Activated T-cell treated with anti-CD3 and anti-CD28 coated beads for 24 hours (primary cell): ENCODE measurements around the gene ADGRG1.
"Not testable (repeated sequence)": the region's sequence is repeated elsewhere in the genome, so short reads cannot be mapped to it uniquely, and the experiment has no call there.

Source experiments
- DNase-seq: peaks from one replicate; pipeline ENCODE4 v3.0.0-alpha.2; 2020; ENCODE audit warnings: low read depth

The ADGRG1 gene

DNA sequence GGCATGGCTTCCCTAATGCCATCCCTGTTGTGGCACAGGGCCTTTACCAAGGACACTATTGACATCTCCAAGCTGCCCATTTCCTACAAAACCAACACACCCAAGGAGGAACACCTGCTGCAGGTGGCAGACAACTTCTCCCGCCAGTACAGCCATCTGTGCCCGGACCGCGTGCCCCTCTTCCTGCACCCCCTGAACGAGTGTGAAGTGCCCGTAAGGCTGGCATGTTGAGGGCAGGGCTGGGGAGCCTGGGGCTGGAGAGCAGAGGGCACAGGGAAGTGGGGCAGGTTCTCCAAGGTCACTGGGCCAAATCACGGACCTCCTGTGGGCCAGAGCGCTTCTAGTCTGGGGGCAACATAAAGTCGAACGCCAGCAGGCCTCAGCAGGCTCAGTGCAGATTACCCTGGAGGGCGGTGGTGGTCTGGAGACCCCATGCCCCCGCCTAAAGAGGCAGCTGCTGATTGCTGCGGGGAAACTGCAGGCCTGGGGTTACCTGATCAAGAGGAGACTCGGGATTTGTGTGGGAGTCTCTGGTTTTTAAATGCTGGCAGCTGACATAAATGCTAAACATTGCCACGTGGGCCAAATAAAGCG lies 70.5 kb downstream of the ADGRG1 start:
- DNase-seq: no peak

DNA sequence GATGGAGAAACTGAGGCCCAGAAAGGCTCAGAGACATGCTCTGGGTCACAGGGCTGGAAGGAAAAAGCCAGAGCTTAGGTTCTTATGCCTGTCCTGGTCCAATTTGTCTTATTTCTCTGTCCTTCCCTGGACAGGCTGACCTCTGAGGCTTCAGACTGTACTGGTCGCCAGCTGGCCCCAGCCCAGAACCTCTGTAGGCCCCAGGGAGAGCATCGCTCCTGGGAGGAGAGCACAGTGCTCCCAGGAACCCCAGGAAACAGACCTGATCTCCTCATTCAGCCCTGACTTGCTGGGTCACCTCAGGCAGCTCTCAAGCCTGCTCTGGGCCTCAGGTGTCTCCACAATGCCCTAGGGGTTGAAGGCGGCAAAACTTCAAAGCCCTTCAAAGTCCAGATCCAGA lies 71.1 kb downstream of the ADGRG1 start:
- DNase-seq: no peak

DNA sequence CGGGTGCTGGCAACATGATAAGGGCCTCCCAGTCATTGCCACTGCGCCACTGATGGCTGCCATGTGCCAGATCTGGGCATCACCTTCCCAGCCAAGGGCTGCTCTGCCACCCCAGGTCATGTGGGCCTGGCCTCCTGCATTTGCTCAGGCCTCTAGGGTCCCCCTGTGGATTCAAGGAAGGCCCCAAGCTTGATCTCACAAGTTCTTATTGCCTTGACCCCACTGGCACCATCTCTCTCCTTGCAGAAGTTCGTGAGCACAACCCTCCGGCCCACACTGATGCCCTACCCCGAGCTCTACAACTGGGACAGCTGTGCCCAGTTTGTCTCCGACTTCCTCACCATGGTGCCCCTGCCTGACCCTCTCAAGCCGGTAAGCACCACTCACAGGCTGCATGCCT lies 71.5 kb downstream of the ADGRG1 start:
- no peak for DNase-seq

DNA sequence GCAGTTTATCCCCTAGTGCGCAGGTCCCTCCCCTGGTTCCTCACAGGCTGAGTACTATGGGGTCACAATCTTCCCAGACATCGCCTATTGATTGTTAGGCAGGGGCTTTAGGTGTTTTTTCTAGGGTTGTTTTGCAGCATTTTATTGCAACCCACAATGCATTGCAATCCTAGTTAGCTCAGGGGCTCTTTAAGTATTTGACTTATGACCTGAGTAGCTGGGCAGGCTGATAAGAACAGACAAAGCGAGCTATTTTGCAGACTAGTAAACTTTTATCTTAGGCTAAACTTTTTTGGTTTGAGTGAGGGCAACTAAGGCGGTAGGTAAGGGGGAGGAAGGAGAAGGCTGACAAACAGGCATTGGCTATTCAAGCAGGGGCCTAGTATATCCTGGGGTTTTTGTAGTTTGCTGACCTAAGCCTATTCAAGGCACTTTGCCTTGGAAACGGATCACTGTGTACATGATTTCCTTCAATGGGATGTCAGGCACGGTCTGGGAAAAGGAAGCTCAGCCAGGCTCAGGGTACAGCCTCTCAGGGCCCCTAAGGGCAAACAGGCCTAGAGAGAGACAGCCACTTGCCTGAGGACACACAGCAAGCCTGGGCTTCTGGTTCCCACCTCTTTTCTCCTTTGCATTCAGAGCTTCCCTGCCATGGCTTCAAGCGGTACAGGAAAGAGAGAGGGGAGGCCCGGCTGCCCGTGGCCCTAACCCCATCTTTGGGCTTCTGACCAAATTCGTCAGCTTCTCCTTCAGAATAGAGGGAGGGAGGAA lies 72.5 kb downstream of the ADGRG1 start:
- no peak for DNase-seq

DNA sequence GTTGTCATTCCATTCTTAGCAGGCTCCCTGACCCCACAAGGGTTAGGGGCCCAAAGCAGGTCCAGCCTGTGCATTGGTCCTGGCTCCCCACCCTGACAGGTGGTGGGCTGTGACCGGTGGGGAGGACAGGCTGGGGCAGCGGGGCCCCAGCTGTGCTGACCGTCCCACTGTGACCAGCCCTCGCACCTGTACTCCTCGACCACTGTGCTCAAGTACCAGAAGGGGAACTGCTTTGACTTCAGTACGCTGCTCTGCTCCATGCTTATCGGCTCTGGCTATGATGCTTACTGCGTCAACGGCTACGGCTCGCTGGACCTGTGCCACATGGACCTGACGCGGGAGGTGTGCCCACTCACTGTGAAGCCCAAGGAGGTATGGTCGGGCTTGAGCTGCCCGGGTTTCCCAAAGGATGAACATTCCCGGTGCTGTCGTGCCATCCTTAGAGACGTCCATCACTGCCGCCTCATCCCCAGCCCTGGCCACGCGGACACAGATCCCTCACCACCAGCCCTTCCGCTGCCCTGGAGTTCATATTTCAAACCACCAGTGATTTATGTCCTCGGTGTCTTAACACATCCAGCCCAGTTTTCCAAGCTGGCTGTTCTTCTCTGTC lies 73.4 kb downstream of the ADGRG1 start:
- DNase-seq: no peak

DNA sequence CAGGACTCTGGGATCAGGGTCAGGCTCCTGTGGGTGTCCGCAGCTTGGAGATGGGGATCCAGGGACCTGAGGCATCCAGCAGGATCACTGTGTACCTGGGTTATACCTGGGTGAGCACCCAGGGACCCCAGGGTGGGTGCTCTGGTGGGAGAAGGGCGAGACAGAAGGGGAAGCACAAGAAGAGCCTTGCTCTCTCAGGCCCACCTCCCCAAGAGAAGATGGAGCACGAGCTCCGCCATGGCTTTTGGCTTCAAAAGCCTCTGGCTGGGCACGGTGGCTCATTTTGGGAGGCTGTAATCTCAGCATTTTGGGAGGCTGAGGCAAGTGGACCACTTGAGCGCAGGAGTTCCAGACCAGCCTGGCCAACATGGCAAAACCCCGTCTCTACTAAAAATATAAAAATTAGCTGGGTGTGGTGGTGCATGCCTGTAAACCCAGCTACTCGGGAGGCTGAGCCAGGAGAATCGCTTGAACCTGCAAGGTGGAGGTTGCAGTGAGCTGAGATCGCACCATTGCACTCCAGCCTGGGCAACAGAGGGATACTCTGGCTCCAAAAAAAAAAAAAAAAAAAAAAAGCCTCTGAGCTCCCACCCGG lies 75.1 kb downstream of the ADGRG1 start:
- DNase-seq: no peak

DNA sequence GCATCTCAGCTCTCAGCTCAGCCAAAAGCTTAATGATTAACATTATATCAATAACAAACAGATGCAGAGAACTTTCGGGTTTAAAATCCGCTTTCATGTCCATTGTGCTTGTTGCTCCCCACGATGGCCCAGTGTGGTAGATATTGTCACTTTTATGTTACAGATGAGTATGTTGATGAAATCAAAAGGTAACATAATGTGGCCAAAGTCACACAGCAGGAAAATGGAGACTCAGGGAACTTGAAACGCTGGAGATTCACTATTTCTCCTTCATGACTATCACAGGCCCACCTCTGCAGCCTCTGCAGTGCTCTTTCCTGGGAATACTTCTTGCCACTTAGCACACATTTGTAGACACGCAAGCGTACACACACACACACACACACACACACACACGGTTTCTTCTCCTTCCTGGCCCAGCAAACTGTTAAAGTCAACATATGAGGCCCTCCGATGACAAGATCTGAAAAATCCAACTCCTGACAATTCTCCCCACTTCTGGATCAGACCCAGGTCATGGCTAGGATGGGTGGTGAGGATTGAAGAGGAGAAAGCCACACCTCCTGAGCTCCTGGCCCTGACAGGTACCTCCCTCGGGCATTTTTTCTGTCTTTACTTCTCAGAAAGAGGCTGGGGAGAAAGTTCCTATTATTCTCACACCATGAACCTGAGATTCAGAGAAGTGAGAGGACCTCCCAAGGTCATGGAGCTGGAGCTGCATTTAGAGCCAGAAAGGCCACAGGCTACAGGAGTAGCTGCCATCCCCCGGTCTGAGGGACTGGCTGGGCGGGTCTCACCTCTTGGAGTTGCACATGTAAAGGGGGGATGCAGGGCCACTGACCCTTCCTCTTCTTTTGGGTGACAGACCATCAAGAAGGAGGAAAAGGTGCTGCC lies 75.8 kb downstream of the ADGRG1 start:
- no peak for DNase-seq

DNA sequence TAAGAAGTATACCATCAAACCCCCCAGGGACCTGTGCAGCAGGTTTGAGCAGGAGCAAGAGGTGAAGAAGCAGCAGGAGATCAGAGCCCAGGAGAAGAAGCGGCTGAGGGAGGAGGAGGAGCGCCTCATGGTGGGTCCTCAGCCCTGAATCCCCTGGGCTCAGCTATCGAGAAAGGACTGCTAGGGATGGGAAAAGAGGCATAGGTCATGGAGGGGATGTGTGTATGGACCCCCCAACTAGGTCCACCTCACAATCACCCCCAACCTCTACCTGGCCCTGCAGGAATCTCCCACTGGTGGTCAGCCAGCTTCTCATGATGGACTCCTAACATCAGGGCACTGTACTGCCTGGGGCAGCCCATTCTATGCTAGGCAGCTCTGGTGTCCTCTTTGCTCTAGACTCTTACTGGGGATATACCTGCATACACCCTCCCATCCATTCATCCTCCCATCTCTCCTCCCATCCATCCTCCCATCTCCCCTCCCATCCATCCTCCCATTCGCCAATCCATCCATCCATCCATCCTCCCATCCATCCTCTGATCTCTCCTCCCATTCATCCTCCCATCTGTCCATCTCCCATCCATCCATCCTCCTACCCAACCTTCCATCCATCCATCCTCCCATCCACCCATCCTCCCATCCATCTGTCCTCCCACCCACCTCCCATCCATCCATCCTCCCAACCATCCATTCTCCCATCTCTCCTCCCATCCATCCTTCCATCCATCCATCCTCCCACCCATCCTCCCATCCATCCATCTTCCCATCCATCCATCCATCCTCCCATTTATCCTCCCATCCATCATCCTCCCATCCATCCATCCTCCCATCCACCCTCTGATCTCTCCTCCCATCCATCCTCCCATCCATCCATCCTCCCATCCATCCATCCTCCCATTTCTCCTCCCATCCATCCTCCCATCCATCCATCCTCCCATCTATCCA lies 76.7 kb downstream of the ADGRG1 start:
- no peak for DNase-seq

DNA sequence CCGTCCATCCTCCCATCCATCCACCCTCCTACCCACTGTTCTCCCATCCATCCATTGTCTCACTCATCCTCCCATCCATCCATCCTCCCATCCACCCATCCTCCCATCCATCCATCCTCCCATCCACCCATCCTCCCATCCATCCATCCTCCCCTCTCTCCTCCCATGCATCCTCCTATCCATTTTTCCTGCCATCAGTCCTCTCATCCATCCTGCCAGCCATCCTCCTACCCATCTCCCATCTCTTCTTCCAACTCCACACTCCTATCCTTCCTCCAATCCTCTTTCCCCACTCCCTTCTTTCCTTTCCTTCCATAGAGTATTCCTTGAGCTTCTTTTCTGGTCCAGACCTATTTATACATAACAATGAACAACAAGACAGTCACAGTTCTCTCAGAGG lies 78.3 kb downstream of the ADGRG1 start:
- DNase-seq: no peak

DNA sequence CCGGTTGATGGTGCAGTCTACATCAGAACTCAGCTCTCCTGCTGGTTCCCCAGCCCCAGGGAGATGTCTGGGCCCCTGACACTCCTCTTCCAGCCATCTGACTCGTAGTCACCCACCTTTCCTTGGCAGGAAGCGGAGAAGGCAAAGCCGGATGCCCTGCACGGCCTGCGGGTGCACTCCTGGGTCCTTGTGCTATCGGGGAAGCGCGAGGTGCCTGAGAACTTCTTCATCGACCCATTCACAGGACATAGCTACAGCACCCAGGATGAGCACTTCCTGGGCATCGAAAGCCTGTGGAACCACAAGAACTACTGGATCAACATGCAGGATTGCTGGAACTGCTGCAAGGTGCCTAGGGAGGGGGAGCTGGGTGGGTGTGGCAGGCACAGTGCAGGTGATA lies 78.9 kb downstream of the ADGRG1 start:
- DNase-seq: no peak

DNA sequence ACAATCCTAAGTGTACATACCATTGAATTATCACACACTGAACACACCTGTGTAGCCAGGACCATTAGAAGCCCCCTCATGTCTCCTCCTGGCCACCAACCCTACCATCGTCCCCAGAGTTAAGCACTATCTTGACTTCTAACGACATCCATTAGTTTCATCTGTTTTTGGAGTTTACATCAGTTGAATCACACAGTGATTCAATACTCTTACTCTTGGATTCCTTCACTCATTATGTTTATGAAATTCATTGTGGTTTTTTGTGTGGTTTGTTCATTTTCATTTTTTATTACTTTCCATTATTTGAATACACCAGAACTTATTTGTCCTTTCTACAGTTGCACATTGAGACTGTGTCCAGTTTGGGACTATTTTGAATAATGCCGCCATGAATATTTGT lies 79.7 kb downstream of the ADGRG1 start:
- DNase-seq: no peak

DNA sequence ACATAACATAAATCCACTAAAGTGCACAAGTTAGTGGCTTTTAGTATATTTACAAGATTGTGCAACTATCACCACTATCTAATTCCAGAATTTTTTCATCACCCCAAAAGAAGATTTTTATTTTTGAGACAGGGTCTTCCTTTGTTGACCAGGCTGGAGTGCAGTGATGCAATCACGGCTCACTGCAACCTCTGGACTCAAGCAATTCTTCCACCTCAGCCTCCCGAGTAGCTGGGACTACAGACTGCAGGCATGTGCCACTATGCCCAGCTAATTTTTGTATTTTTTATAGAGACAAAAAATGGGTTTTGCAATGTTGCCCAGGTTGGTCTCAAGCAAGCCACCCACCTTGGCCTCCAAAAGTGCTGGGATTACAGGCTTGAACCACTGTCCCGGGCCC lies 81.2 kb downstream of the ADGRG1 start:
- no peak for DNase-seq

DNA sequence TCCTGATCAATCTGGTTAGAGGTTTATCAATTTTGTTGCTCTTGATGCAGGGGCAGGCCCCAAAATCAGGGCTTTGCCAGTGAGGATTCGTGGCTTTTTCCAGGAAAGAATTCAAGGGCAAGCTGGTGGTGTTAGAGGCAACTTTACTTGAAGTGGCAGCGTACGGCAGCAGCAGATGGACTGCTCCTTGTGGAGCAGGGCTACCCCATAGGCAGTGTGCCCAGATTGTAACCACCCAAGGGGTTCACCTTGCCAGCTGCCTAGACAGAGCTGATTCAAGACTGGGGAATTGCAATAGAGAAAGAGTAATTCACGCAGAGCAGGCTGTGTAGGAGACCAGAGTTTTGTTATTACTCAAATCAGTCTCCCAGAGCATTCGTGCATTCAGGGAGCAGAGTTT lies 82.9 kb downstream of the ADGRG1 start:
- DNase-seq: no peak

DNA sequence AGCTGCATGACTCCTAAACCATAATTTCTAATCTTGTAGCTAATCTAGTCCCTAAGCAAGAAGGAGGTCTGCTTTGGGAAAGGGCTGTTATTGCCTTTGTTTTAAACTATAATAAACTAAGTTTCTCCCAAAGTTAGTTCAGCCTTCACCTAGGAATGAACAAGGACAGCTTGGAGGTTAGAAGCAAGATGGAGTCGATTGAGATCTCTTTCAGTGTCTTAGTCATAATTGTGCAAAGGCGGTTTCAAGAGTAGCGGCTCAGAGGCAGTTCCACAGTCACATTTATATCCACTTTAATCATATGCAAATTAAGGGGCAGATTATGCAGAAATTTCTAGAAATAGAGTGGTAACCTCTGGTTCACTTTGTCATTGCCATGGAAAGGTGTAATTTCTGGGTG lies 83.6 kb downstream of the ADGRG1 start:
- no peak for DNase-seq

DNA sequence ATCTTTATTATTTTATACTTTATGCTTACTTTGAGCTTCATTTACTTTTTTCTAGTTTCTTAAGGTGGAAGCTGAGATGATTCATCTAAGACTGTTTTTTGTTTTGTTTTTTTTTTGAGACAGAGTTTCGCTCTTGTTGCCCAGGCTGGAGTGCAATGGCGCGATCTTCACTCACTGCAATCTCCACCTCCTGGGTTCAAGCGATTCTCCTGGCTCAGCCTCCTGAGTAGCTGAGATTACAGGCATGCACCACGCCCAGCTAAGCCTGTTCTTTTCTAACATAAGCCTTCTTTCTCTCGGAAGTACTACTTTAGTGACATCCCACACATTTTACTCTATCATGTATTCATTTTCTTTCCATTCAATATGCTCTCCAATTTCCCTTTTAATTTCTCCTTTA lies 84.1 kb downstream of the ADGRG1 start:
- DNase-seq: not testable (repeated sequence)

DNA sequence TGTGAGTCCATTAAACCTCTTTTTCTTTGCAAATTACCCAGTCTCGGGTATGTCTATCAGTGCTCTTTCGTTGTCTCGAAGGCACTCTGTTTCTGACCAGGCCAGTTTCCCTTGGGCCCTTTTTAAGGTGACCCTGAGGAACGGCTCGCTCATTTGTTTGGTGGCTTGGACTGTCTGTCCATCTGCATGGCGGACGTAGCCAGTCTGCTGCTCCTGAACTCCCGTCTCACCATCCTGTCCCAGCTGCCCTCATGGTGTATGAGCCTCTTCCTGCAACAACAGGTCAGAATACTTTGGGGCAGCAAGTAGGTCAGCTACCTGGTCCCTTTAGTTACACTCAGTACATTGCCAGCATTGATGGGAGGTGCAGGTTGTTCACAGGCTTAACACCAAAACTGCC lies 85.2 kb downstream of the ADGRG1 start:
- DNase-seq: no peak

DNA sequence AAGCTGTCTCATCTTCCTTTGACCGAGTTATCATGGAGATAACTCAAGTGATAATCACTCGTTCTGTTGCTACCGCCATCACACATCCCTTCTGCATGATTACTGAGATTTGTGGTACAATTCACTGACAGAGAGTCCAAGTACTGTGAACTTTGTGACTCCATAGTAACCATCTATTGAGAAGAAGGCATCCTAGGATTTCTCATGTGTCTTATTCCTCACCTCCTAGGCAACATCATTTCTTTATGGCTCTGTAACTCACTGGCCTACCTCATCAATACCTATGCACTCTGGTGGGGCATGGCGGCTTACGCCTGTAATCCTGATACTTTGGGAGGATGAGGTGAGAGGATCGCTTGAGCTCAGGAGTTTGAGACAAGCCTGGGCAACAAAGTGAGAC lies 85.6 kb downstream of the ADGRG1 start:
- no peak for DNase-seq
